Measurements from ENCODE around the gene KRTAP12-3.

GRCh38 chr21:44696572-44696971, 38.8 kb downstream of the KRTAP12-3 start:
- TF ChIP-seq POLR2A (IDR thresholded peaks at IDR 0.05) (no peak), CTCF (IDR thresholded peaks at IDR 0.05) (no peak)

Measured in testis (tissue), 2 donors.